HG03139 (cell line): Measurements from ENCODE around the gene CDSN.

Experiments
- ATAC-seq: cut with Tn5 transposase; IDR thresholded peaks from one replicate; pipeline ENCODE4 v1.9.1; 2021; ENCODE audit not compliant: unreplicated experiment

CDSN gene

GRCh38 chr6:31118178-31118577, 2.1 kb downstream of the CDSN start:
- ATAC-seq, result no peak

DNA sequence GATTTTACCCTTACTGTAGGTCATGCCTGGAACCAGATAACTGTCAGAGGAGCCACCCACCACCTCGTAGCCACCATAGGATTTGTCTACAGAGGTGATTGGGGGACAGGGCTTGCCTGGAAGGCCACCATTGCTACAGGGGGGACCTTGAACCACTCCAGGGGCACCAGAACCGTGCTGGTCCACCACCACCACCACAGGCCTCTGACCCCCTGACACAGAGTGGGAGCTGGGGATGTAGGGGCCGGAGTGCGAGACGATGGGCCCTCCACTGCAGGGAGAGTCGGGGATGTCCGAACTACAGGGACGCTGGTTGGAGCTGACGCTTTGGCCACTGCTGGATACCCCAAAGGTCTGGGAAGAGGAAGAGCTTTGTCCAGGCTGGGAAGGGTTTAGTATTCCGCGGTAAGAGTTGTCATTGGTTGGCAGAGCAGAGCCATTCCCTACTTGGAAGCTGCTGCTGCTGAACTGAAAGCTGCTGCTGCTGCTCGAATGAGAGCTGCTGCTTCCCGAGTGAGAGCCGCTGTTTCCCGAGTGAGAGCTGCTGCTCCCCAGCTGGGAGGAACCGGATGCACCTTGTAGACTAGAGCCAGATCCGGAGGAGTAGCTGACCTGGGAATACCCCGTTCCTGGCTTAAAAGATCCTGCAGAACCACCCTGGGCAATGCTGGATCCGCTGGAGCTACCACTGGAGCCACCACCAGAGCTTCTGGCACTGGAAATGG, 3.4 kb downstream of the CDSN start:
- no peak for ATAC-seq

- no peak for ATAC-seq
Measured at GRCh38 chr6:31115941-31116560, 4.2 kb downstream of the CDSN start.

DNA sequence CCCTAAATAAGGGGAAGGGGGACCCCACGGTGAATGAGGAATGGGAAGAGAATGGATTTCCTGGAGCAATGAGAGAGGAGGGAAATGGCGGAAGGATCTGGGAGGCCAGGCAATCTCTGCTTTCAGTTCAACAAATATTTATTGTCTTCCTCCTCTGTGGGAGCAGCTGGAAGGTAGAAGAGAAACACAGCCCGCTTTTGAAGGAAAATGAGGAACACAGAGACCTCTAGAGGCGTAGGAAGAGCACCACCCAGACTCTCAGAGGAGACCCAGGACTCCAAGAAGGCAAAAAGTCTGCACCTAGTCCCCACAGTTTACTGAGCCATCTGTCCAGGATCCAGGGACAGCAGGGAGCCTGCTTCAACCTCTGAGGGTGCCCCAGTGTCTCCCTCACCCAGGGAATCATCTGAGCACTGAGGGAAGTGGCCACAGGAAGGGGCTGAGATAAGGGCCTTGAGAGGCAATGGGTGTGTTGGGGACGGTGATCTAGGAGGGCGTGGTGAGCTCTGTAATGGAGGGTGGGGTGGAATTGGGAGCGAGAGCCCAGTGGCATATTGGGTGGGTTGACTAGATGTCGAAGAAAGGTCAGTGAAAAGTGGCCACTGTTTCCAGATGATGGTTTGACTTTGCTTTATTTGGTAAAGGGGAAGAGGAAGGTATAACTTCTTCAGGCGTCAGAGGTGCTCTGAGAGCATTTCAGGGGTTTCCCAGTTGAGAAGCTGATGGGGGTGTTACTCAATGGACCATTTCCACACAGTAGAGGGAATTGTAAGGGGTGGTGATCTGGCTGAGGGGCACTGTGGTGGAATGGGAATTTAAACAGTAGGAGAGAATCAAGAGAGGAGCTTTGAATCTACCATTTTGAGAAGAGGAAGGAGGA, 5.0 kb downstream of the CDSN start:
- no peak for ATAC-seq

DNA sequence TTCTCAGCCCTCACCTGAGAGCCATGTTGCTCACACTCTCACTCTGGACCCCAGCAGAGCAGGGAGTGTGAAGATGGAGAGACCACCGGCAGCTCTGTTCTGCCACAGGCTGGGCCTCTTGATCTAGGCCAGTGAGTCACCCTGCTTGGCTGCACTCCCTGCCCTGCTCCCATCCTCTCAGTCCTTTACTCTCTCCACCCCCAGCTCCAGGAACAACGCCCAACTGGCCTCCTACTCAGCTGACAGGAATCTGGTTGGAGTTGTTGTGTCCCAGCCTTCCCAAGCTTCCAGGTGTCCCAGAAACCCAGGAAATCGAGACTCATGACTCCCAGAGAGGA, 5.7 kb downstream of the CDSN start, which contains the start of gene PSORS1C1:
TSS of gene PSORS1C1 (plus strand) at position 260 of the 338 bp plus-strand sequence. CDS start 14,833 bp downstream, outside the sequence.
- ATAC-seq, result no peak

GRCh38 chr6:31113861-31114540, 6.2 kb downstream of the CDSN start:
- no peak for ATAC-seq

DNA sequence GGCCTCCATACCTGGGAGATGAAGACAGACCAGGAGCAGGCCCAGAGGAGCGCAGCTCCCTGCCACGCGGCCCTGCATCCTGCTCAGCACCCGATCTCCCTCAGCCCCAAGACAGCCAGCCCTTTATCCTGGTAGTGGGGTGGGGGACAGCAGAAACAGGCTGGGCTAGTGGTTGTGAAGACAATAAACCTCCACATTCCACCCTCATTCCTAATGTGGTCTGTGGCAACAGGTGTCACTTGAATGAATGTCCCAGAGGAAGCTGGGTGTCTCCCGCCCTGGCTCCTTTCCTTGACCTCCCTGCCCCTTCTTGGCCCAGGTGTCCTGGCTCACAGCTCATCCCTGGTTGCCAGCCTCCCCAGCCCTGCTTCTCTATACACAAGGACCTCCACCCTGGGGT, 7.8 kb downstream of the CDSN start, which contains the start of gene C6orf15:
TSS of gene C6orf15 (minus strand) at position 98 of the 400 bp plus-strand sequence. CDS start at position 78, 20 bp downstream.
- no peak for ATAC-seq

DNA sequence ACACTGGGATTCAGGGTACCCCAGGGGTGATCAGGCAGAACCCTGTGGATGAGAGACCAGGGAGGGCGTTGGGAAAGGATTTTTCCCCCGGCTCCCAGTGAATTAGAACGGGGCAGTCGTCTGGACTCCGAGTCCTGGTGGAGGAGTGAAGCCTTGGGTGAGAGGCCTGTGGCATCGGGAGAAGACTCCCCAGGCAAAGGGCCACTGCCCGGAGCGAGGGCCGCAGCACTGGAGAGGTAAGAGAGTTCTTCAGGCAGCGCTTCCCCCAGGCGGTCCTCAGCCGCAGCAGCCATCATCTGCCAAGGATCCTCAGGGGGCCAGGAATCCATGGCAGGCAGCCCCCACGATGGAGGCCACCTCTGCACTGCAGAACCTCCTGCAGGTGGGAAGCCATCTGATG, 8.5 kb downstream of the CDSN start:
- ATAC-seq, result no peak

DNA sequence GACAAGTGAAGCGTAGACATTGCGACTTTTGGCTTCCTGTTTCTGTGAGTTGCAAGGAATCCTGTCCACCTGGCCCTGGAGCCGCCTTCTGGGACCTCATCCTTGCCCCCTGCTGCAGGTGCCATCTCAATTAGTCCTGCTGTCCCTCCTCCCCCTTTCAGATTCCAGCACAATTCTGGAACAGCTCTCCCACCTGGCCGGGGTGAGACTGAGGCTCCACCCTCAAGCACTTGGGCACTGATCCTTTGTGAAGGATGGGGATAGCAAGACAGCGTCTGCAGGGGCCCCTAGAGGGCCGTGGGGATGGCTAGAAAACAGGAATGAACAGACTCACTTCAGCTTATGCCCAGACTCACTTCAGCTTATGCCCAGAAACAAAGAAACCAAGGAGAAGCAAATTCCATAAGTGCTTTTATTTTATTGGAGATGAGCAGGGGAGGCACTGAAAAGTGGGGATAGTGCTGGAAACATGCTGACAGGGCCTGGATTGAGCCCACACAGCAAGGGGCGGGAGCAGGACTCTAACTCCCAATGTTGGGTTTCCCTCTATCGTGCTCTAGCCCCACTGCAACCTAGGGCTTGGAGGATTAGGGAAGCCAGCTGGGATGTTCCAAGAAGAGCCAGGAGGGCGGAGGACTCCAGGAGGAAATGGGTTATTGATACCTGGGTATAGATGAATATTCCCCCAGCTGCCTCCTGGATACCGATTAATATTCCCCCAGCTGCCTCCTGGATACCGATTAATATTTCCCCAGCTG, 9.2 kb downstream of the CDSN start:
- no peak for ATAC-seq

- no peak for ATAC-seq
Measured at GRCh38 chr6:31107052-31107451, 13.2 kb downstream of the CDSN start.

GRCh38 chr6:31103136-31103535, 17.1 kb downstream of the CDSN start:
- no peak for ATAC-seq

GRCh38 chr6:31098449-31098938, 21.8 kb downstream of the CDSN start:
- ATAC-seq, result no peak

DNA sequence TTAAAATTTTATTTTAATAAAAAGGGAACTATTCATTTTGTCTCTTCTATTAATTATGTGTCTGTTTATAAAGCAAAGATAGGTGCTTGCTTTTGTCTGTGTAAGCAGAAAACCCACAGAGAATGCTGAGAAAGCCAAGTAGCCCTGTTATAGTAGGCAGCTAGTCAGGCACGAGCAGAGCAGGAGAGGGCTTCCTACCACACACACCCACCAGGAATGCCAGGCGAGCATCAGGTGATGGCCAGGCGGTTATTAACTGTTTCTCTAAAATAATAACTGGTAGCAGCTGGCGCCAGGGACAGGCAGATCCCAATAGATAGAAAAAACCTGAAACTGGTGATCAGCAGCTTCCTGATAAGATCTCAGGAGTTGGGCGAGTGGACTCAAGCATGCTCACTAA, 23.6 kb downstream of the CDSN start:
- ATAC-seq, result no peak

DNA sequence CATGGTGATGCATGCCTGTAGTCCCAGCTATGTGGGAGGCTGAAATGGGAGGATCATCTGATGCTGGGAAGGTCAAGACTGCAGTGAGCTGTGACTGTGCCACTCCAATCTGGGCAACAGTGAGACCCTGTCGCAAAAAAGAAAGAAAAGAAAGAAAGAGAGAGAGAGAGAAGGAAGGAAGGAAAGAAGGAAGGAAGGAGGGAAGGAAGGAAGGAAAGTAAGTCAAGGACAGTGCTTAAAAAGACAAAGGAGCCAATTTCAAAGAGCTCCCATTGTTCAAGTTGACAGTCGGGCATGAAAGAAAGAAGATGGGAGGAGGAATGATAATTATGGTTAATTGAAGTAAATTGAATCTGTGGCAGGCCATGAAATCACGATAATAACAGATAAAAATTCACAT, 24.0 kb downstream of the CDSN start:
- no peak for ATAC-seq

DNA sequence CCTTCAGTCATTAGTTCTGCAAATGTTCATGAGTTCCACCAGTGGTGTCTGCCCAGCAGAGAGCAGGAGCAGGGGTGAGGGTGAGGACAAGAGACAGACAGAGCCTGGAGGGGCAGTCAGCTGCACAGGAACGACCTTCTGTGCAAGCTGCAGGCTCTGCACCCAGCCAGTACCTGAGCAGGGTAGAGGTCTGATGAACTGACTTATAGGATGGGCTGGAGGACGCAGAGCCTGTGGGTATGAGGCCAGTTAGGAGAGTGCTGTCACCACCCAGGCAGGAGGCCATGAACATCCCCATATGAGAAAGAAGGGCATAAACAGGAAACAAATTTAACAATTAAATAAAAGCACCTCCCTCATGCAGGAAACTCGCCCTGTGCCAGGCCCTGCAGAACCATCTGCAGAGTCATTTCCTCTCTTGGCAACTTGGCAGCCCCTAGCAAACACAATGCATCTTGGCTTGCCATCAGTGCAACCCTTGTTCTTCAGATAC, 25.8 kb downstream of the CDSN start:
- ATAC-seq, result no peak

- no peak for ATAC-seq
Measured at GRCh38 chr6:31092769-31093505, 27.3 kb downstream of the CDSN start.

DNA sequence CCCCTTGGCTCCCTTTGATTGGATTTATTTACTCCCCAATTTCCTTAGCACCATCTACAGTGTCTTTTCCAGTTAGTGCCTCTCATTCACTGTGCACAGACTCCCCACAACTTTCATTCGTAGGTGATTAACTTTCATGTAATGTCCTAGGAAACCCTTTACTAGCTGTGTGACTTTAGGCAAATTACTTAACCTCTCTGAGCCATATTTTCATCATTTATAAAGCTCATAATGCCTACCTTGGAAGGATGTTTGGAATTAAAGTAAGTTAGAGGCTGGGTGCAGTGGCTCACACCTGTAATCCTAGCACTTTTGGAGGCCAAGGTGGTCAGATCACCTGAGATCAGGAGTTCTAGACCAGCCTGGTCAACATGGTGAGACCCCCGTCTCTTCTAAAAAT, 28.0 kb downstream of the CDSN start:
- ATAC-seq, result no peak

DNA sequence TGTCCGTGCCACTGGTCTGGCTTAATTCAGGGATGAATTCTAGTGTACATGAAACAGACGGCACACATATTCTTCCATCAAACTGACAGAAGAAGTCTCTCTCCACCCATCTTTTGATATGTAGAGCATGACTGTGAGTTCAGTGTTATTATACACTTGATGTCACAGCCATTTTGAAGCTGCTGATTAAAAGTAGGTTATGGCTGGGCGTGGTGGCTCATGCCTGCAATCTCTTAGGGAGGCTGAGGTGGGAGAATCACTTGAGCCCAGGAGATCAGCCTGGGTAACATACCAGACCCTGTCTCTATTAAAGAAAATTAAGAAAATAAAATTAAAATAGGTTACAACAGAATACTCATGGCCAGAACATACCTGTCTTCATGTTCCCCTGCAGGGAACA, 28.6 kb downstream of the CDSN start:
- ATAC-seq, result no peak

- ATAC-seq, result no peak
Measured at GRCh38 chr6:31090973-31091364, 29.3 kb downstream of the CDSN start.
